GM19455 (cell line): Measurements from ENCODE around the gene POLD1.
"Not testable (repeated sequence)": the region's sequence is repeated elsewhere in the genome, so short reads cannot be mapped to it uniquely, and the experiment has no call there.

Experiments
- ATAC-seq: cut with Tn5 transposase; IDR thresholded peaks from one replicate; pipeline ENCODE4 v1.9.1; 2021; ENCODE audit not compliant: unreplicated experiment

Gene POLD1

DNA sequence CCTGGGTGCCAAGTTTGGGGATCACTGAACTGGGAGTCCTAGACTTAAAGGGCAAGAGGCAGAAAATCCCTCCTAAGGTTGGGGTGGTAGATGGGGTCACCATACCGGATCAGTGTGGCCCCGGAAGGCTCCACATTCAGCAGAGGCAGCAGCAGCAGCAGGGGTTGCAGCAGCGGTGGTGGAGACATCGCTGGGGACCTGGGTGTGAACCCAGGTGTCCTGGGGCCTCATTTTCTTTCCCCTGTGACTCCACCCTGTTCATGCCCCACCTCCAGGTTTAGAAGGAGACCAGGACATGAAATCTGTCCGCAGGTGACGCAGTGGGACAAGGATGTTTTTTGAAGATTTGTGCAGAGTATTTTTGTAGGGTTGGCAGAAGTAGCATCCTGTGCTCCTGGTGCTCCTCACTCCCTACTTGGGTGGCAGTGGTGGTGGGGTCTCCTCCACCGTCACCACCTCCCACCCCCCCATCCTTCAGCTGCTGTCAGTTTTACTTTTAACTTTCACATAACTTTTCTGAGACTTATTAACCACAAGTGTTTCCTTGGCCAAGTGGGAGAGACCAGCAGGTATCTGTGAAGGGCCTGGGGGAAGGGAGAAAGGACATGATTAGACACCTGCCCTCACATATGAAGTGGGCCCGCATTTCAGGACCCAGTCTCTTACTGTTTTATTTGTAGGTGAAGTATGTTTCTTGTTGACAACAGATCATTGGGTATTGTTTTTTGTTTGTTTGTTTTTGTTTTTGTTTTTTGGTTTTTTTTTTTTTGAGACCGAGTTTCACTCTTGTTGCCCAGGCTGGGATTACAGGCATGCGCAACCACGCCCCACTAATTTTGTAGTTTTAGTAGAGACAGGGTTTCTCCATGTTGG lies 18.5 kb upstream of the POLD1 start, which contains the start of gene NAPSA:
TSS of gene NAPSA (minus strand) at position 206 of the 873 bp plus-strand sequence. CDS start at position 188, 18 bp downstream.
- ATAC-seq = no peak

DNA sequence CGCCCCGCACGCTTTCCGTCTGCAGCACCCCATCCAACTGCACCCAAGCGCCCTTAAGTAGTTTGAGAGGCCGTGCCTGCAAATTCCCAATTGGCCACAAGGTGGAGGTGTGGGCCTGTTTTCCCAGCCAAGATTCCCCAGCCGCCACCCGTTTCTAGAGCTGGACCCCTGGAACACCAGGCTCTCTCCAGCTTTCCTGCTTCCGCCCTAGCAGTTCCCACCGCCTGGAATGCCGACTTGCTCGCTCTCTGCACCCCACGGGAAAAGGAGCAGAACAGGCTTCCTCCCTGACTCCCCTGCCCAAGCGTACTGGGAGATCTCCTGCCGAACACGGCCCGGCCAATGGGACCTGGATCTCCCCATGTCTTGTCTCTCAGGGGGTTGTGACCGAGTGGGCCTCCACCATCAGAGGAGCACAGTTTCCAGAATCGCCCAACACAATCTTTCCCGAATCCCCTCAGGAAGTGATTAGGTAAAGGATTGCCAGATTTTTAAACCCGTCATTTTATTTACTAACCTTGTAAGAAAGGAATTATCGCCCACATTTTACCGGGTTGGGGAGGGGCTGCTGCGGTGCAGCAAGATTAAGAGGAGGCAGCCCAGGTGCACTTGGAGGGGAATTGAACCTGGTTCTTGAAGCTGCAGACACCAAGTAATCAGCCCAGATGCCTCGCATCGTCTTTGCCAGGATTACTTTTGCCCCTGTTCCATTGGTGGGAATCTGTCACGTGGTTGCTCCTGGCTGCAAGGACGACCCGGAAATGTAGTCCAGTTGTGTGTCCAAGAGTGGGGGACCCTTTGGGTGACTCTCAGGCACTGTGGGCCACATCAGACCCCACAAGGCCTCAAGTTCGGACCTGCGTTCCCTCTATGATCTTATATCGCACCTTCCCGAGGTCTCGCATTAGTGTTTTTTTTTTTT lies 15.2 kb upstream of the POLD1 start:
- no peak for ATAC-seq

DNA sequence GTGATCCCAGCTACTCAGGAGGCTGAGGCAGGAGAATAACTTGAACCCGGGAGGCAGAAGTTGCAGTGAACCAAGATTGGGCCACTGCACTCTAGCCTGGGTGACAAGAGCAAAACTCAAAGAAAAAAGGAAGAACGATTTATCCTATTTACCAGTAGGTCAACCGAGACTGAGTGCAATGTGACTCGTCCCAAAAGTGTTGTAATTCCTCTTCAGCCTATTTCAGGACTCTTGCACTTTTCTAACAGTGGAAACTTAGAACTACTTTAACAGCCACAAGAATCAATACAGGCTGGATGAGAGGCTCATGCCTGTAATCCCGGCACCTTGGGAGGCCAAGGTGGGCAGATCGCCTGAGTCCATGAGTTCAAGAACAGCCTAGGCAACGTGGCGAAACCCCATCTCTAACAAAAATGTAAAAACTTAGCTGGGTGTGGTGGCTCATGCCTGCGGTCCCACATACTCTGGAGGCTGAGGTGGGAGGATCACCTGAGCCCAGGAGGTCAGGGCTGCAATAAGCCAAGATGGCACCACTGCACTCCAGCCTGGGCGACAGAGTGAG lies 12.2 kb upstream of the POLD1 start:
- ATAC-seq = no peak

DNA sequence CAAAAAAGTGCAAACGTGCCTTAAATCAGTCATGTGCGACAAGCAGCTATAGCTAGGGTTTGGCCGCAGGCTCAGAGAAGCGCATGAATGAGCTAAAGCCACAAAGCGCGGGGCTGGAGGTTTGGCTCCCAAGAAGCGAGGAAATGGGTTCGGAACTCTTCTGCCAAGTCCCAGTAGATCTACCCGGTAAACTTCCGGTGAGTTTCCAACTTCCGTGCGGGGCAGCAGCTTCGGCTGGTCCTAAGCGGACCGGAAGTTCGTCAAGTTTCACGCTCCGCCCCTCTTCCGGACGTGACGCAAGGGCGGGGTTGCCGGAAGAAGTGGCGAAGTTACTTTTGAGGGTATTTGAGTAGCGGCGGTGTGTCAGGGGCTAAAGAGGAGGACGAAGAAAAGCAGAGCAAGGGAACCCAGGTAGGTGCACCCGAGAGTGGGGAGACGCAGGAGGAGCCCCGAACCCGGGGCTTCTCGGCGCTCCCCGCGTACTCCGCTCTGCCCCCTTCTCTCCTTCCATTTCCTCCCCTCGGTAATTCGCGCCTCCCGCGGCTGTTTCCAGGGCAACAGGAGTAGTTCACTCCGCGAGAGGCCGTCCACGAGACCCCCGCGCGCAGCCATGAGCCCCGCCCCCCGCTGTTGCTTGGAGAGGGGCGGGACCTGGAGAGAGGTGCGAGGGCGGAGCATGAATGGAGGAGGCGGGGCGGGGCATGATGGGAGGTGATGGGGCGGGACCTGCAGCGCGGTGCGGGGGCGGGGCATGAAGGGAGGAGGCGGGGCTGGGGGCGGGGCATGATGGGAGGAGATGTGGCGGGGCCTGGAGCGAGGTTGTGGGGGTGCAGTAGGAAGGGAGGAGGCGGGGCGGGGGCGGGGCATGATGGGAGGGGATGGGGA lies 7.7 kb upstream of the POLD1 start, which contains the start of gene NR1H2:
TSS of gene NR1H2 (plus strand) at position 292 of the 885 bp plus-strand sequence. CDS start 1,149 bp downstream, outside the sequence.
- ATAC-seq = peak; percentile 79

DNA sequence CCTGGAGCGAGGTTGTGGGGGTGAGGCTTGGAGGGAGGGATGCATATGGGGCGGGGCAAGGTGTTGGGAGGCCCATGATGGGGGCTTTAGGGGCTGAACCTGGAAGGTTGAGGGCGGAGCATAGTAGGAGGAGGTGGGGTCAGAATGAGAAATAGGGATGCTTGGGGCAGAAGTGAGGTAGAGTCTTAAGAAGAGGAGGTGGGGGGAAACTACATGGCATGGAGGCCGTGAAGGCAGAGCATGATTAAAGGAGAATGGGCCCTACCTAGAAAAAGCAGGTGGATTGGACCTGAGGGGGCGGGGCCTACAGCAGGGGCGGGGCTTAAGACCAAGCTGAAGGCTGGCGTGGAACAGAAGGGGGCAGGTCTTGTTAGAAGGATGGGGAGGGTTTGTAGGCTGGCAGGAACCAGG lies 7.1 kb upstream of the POLD1 start:
- no peak for ATAC-seq

DNA sequence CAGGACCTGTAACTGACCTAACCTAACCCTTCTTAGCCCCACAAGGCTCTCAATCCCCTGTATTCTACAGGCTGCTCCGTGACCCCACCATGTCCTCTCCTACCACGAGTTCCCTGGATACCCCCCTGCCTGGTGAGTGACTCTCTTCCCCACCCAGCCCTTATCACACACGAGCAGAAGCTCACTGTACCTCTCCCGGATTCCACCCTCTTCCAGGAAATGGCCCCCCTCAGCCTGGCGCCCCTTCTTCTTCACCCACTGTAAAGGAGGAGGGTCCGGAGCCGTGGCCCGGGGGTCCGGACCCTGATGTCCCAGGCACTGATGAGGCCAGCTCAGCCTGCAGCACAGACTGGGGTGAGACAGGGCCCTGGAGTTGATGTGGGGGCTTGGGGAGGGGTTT lies 6.6 kb upstream of the POLD1 start:
- no peak for ATAC-seq

DNA sequence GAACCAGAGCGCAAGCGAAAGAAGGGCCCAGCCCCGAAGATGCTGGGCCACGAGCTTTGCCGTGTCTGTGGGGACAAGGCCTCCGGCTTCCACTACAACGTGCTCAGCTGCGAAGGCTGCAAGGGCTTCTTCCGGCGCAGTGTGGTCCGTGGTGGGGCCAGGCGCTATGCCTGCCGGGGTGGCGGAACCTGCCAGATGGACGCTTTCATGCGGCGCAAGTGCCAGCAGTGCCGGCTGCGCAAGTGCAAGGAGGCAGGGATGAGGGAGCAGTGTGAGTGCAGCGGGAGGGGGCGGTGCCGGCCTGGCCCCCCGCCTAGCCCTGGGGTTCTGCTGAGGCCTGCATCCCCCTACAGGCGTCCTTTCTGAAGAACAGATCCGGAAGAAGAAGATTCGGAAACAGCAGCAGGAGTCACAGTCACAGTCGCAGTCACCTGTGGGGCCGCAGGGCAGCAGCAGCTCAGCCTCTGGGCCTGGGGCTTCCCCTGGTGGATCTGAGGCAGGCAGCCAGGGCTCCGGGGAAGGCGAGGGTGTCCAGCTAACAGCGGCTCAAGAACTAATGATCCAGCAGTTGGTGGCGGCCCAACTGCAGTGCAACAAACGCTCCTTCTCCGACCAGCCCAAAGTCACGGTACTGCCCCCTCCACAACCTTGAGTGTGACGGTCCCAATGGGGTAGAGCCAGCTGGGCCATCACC lies 5.8 kb upstream of the POLD1 start:
- no peak for ATAC-seq

DNA sequence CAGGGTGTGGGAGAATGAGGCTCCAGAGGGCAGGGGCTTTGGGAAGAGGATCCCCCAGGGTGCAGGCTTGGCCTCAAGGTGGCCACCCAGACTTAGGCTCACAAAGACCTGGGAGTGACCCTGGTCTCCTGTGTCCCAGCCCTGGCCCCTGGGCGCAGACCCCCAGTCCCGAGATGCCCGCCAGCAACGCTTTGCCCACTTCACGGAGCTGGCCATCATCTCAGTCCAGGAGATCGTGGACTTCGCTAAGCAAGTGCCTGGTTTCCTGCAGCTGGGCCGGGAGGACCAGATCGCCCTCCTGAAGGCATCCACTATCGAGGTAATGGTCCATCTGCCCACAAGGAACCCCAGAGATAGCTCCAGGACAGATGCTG lies 5.3 kb upstream of the POLD1 start:
- ATAC-seq = no peak

DNA sequence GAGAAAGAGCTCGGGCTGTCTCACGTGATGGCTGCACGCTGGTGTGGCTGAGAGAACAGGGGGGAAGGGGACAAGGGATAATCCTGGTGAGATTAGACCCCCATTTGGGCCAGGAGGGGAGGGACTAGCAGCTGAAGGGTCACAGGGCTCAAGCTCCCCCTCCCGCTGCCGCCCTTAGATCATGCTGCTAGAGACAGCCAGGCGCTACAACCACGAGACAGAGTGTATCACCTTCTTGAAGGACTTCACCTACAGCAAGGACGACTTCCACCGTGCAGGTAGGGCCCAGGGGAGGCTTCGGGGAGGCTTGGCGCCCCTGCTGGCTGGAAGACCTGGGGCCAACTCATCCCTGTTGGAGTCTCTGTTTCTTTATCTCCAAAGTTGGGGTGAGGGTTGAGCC lies 4.5 kb upstream of the POLD1 start:
- ATAC-seq = no peak

DNA sequence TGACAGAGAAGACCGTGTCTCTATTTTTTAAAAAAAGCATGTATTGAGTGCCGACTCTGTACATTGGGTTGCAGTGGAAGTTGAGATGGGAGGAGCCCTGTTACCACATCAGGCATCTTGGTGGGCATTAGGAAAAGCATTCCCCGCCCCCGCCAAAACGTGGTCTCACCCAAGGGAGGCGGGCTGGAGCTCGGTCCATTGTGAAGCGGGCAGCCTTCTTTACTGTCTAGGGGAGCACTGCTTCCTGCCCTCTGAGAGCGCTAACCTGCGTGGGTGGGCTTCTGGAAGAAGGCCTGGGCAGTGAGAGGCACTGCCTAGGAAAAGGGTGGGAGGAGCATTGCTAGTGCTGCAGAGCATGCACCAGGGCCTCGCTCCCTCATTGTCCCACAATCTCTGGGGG lies 4.0 kb upstream of the POLD1 start:
- no peak for ATAC-seq

DNA sequence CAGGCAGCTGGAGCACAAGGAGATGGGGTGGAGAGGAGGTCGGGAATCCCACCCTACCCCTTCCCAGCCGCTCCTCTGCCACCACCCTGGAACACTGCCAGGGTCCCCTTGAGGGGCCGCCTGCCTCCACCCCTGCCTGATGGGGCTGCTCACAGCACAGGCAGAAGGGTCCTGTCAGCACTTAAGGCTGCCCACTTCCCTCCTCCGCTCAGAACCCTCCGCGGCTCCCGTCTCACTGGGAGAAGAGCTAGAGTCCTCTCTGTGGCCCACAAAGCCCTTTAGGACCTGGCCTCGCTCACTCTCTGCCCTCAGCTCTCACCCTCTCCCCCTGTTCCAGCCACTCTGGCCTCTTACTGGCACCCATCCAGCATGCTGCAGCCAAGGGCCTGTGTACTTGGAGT lies 3.4 kb upstream of the POLD1 start:
- ATAC-seq = no peak

DNA sequence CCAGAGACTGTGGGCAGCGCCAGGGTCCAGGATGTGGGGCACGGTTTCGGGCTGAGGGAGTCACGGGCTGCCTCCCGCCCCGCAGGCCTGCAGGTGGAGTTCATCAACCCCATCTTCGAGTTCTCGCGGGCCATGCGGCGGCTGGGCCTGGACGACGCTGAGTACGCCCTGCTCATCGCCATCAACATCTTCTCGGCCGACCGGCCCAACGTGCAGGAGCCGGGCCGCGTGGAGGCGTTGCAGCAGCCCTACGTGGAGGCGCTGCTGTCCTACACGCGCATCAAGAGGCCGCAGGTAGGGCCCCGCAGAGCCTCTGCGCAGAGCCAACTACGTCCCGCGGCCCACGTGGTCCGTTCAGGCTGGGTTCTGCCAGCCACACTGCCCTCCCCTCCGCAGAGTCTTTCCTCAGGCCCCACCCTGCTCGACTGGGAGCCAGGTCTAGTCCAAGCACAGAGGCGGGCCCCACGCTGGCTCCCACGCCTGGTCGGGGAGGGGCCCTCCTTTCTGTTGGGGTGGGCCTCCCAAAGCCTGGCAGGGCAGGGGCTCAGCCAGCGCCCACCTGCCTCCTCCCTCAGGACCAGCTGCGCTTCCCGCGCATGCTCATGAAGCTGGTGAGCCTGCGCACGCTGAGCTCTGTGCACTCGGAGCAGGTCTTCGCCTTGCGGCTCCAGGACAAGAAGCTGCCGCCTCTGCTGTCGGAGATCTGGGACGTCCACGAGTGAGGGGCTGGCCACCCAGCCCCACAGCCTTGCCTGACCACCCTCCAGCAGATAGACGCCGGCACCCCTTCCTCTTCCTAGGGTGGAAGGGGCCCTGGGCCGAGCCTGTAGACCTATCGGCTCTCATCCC lies 2.0 kb upstream of the POLD1 start:
- no peak for ATAC-seq

DNA sequence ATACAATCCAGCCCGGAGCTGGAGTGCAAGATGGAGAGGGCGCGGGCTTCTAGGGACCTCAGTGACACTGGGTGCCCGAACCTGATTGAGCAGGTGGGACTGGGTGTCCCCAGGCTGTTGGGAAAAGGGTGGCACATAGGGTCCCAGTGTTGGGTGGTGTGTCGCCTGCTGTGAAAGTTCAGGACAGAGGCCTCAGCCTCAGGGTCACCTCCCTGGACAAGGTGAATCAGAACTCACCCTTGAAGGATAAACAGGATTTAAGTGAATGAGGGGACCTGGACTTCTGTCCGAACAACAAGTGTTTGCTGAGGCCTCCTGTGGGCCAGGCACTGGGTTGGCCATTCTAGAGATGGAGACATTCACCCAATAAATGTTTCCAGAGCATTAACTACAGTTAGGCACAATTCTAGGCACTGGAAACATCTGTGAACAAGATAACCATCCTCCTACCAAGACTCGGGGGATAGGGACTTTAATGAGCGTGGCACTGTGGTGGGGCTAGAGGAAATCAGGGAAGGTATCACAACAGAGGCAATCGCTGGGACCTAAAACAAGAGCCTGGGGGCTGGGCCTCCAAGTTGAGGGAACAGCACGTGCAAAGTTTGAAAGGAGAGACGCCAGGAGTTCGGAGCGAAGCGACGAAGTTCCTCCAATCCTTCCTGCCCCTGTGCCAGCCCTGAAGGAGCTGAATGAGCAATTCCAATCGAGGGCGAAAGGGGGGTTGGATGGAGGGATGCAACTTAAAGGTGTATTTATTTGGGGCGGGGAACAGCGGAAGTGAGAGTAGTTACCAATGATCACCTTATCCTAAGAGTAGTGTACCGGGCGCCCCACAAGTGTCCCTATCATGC lies 921 bp upstream of the POLD1 start:
- ATAC-seq = no peak

DNA sequence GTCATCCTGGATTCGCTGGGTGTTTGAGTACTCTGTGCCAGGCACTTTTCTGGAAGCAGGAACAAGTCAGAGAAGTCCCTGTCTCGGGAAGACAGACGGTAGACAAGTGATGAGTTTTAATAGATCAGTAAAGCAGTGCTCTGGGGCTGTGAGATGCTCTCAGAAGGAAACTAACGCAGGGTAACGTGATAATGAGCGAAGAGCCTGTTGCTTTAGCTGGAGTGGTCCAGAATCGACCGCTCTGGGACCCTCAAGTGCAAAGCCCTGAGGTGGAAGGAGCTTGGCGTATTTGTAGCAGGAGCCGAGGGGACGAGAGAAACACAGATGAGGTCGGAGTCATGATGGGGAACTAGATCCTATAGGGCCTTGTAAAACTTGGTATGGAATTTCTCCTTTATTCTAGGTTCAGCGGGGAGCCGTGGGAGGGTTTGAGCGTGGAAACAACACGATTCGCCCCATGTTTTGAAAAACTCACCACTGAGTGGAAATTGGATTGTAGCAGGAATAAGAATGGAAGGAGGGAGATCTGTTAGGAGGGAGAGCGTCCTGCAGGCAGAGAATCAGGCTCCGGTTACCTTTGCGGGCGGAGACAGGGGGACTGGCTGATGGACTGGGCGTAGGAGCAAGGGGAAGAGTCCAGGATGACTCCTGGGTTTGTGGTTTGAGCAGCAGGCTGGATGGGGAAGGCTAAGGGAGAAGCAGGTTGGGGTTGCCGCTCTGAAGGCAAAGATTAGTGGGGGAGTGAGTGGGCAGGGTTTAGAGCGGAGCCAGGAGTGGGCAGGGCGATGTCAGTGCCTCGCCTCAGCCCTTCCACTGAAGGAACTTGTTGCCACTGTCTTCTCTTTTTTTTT lies 763 bp downstream of the POLD1 start:
- no peak for ATAC-seq

DNA sequence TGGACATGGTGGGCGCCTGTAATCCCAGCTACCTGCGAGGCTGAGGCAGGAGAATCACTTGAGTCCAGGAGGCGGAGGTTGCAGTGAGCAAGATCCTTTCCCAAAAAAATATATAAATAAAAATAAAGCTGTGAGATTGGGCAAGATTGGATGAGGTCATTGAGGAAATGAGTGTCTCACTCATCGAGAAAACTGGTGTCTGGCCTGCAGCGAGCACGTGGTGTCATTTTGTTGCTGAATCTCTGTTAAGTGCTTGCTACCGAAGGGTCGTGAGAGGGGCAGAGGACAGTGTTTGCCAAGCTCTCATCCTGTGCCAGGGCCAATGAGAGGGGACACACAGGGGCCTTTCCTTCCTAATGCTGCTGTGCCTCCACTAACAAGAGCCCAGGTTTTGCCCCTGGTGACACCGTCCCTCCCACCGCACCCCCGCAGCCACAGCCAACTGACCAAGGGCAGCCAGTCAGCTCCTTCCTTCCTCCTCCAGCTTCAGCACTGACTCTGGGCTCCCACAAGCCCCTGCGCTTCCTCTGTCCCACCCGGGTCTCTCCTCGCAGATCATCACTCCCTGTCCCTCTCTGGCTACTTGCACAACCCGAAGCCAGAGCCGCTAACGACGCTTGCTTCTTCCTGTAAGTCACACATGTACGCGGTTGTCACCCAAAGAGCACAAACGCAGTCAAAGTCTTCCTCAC lies 3.2 kb downstream of the POLD1 start:
- ATAC-seq = no peak

DNA sequence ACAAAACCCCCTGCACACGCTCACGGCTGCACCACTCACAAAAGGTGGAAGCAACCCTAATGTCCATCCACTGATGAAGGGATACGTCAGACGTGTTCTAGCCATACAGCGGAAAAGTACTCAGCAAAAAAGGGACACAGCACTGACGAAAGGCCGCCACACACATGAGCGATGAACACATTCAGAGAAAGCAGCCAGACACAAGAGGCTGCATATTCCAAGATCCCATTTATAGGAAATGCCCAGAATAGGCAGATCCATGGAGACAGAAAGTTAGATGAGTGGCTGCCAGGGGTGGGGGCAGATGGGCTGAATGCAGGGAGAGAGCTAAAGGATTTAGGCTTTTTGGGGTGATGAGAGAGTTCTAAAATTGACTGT lies 3.7 kb downstream of the POLD1 start:
- ATAC-seq = no peak

DNA sequence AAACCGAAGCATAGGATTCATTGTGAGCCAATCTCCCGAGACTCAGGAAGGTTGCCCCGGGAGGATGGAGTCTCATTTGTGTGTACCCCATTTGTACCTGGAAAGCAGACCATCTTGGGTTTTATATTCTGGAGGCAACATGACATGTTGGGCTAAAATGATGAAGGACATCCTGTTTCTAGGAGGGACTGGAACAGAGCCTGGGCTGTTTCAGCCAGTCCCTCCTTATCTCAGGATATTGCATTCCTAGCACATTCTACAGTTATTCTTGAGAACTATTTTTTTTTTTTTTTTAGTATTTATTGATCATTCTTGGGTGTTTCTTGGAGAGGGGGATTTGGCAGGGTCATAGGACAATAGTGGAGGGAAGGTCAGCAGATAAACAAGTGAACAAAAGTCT lies 6.1 kb downstream of the POLD1 start:
- not testable (repeated sequence) for ATAC-seq
